IPS-20b (cell line): ENCODE results near the gene AKR1B1.

Experiments
- H3K27ac ChIP-seq: one replicate; pipeline ENCODE4 v1.5.1; 2013; ENCODE audit warnings: low read length
- H3K27me3 ChIP-seq: 2 replicates; pipeline ENCODE4 v1.6.1; 2013; ENCODE audit warnings: mild to moderate bottlenecking, low read length, inconsistent platforms; ENCODE audit not compliant: insufficient read depth
- H3K36me3 ChIP-seq: 2 replicates; pipeline ENCODE4 v1.6.1; 2013; ENCODE audit warnings: low read depth, mild to moderate bottlenecking, inconsistent platforms, low read length, moderate library complexity; ENCODE audit not compliant: insufficient read depth
- H3K4me1 ChIP-seq: 2 replicates; pipeline ENCODE4 v1.6.1; 2013; ENCODE audit warnings: mild to moderate bottlenecking, control low read depth, inconsistent platforms, low read length, moderate library complexity; ENCODE audit not compliant: insufficient read depth
- H3K4me3 ChIP-seq: 2 replicates; pipeline ENCODE4 v1.5.1; 2013; ENCODE audit warnings: mild to moderate bottlenecking, low read length, inconsistent platforms
- H3K9ac ChIP-seq: 2 replicates; pipeline ENCODE4 v1.6.1; 2013; ENCODE audit warnings: low read depth, mild to moderate bottlenecking, inconsistent platforms, low read length, moderate library complexity
- H3K9me3 ChIP-seq: 2 replicates; pipeline ENCODE4 v1.6.1; 2013; ENCODE audit warnings: mild to moderate bottlenecking, low read depth, low read length, inconsistent platforms; ENCODE audit not compliant: insufficient read depth

The AKR1B1 gene

DNA sequence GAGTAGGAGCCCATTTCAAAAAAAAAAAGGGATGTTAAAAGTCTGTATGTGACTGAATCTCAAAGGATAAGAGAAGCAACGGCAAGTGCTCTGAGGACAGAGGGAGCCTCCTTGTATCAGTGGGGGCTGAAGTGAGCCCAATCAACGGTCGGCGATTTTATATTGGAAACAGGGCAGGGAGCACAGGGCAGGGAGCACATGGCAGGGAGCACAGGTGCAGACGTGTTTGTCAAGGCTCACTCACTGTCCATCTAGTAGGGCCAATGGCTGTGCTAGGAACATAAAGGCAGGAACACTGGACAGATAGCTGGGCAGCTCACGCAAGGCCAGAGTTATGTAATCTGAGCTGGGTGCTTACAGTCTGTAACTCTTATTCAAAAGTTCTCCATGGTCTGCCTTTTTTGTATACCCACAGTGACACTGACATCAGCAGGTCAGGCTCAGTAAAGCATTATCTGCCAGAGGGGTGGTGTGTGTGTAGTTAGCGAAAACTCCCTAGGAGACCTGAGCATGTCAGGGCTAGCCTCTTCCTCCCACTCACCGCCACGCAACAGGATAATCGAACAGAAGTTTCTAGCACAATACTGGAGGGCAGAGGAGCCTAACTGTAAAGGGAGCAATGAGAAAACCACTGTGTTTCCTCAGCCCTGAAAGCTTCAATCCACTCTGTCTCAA is 15.4 kb downstream of the AKR1B1 start:
- no peaks in the 10 kb centered on the region for H3K4me1 ChIP-seq
- no peak overlapping the region for H3K27ac ChIP-seq
- peaks cover 3% of the 10 kb centered on the region; the same call in 1 of the 2 replicates for H3K9me3 ChIP-seq
- no peaks in the 10 kb centered on the region for H3K27me3 ChIP-seq
- H3K9ac ChIP-seq = no peak overlapping the region
- no peak overlapping the region for H3K4me3 ChIP-seq
- peaks cover 80% of the 10 kb centered on the region for H3K36me3 ChIP-seq

DNA sequence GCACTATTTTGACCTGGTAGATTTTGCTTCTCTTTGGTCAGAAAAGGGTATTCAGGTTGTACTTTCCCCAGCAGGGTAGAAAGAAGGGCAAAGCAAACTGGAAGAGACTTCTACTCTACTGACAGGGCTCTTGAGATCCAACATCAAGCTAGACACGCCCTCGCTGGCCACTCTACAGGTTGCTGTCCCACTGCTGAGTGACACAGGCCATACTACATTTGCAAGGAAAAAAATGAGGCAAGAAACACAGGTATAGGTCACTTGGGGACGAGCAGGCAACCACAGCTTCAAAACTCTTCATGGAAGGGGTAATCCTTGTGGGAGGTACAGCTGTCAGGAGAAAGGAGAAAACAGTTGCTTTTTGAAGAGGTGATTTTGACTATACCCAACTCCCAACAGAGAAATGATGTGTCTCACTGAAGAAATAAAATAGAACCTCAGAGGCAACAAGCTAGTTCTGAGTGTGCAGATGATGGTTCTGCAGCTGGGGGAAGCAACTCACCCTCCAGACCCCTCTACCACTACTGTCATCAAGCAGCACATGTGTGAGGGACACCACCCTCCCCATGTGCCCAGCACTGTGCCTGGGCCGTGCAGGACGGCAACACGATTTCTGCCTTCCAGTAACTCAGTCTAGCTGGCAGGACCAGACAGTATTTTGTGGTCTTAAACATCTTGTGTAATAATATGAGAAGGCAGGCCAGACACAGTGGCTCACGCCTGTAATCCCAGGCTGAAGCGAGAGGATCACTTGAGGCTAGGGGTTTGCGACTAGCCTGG is 16.3 kb downstream of the AKR1B1 start:
- no peak overlapping the region for H3K4me3 ChIP-seq
- H3K36me3 ChIP-seq = peaks cover 71% of the 10 kb centered on the region
- no peaks in the 10 kb centered on the region for H3K4me1 ChIP-seq
- no peak overlapping the region for H3K9ac ChIP-seq
- H3K9me3 ChIP-seq = peaks cover 5% of the 10 kb centered on the region; the same call in 1 of the 2 replicates
- H3K27ac ChIP-seq = no peak overlapping the region
- H3K27me3 ChIP-seq = no peaks in the 10 kb centered on the region

DNA sequence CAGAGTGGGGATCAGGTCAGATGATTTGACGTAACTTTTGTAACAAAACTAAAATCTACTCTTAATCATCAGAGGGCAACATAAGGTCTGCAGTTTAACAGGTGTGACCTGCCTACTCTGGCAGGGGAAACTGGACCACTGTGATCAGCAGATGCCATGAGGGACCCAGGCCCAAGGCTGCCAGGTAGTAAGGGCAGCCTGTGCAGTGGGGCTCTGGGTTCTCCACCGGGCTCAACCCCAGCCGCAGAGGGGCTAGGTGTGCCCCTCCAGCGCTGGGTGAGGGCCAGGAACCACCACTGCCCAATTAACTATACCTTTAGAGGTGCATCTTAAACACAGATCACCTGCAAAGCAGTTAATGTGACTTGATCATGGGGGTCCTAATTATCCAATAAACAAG is 17.6 kb downstream of the AKR1B1 start:
- no peak overlapping the region for H3K9ac ChIP-seq
- H3K9me3 ChIP-seq = peaks cover 5% of the 10 kb centered on the region; the same call in 1 of the 2 replicates
- H3K4me1 ChIP-seq = no peaks in the 10 kb centered on the region
- no peak overlapping the region for H3K4me3 ChIP-seq
- peaks cover 58% of the 10 kb centered on the region for H3K36me3 ChIP-seq
- H3K27me3 ChIP-seq = no peaks in the 10 kb centered on the region
- H3K27ac ChIP-seq = no peak overlapping the region

DNA sequence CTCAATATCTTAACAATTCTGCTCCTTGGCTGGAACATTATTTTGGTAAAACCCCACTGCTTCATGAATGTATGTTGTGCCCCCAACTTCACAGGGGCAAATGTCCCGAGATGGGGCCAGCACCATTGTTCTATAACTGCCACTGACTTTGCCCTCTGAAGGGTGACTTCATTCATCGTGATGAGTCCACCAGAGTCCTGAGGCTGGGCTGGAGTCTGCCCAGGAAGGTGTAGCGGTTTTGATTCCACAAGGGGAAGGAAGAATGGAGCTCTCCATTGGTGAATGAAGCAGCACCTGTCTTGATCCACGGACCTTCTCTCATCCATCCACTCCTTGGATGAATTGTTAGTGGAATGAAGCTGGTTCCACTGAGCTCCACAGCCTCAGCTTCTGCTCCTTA is 18.4 kb downstream of the AKR1B1 start:
- Histone ChIP-seq H3K4me3 (no peak overlapping the region), H3K4me1 (no peaks in the 10 kb centered on the region), H3K27me3 (no peaks in the 10 kb centered on the region), H3K27ac (no peak overlapping the region), H3K9me3 (peaks cover 5% of the 10 kb centered on the region; the same call in 1 of the 2 replicates), H3K36me3 (peaks cover 51% of the 10 kb centered on the region), H3K9ac (no peak overlapping the region)

DNA sequence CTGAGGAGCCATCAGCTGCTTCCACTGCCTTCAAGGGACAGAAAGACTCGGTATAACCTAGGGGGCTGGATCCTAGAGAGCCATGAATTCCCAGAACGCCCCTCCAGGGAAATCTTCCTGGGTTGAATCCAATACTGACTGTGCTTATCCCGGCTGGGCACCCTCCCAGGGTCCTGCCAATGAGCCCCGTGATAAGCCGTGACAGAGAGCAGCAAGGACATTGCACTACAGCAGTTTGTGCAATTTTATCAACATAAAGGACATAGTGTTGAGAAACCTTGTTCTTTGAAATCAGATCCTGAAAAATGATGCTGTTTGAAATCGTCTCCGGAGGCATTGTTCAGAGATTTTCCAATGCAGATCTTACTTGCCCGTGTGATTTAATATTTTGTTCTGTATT is 18.8 kb downstream of the AKR1B1 start:
- Histone ChIP-seq H3K4me3 (no peak overlapping the region), H3K4me1 (no peaks in the 10 kb centered on the region), H3K27me3 (no peaks in the 10 kb centered on the region), H3K36me3 (peaks cover 46% of the 10 kb centered on the region), H3K9ac (no peak overlapping the region), H3K27ac (no peak overlapping the region), H3K9me3 (peaks cover 5% of the 10 kb centered on the region; the same call in 1 of the 2 replicates)

DNA sequence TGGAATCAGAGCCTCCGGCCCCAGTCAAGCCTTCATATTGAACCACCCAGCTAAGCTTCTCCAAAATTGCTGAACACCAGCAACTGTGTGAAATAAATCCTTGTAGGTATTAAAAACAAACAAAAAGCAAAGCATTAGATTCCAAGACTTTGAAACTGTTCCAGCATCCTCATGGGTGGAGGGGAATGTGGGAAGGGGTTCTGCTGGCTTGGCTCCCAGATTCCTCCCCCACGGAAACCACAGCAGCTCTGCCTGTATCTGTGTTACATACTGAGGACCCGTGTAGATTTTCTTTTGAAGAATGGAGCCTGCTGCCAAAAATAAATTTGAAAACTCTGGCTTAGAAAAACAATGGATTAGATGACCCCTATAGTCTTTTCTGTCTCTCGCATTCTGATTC is 20.0 kb downstream of the AKR1B1 start:
- Histone ChIP-seq H3K4me3 (no peak overlapping the region), H3K36me3 (peaks cover 35% of the 10 kb centered on the region), H3K9me3 (peaks cover 5% of the 10 kb centered on the region; the same call in 1 of the 2 replicates), H3K27ac (no peak overlapping the region), H3K27me3 (no peaks in the 10 kb centered on the region), H3K9ac (no peak overlapping the region), H3K4me1 (no peaks in the 10 kb centered on the region)

DNA sequence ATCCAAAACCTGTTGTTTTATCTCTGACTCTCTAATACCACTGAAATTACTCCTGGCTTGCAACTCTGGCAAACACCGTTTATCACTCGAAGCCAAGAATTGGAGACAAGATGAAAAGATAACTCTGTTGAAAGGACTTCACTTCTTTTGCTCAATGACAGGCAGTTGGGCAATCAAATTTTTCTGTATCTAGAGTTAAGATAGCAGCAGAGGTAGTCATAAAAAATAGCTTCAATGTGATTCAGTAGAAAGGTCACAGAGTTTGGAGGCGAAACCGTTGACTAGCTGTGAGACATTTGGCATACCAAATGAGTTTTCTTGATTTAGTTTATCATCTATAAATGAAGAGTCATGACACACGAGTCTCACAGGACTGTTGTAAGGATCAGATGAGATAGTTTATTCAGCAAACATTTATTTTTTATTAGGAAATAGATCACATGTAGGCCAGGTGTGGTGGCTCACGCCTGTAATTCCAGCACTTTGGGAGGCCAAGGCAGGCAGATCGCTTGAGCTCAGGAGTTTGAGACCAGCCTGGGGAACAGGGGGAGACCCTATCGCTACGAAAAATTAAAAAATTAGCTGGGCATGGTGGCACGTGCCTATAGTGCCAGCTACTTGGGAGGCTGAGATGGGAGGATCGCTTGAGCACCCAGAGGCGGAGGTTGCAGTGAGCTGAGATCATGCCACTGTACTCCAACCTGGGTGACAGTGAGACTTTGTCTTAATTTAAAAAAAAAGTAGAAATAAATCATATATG is 23.6 kb downstream of the AKR1B1 start:
- peaks cover 3% of the 10 kb centered on the region; the same call in 1 of the 2 replicates for H3K36me3 ChIP-seq
- H3K9ac ChIP-seq = no peak overlapping the region
- peaks cover 5% of the 10 kb centered on the region; the same call in 1 of the 2 replicates for H3K9me3 ChIP-seq
- H3K4me1 ChIP-seq = no peaks in the 10 kb centered on the region
- H3K27ac ChIP-seq = no peak overlapping the region
- no peak overlapping the region for H3K4me3 ChIP-seq
- H3K27me3 ChIP-seq = peaks cover 7% of the 10 kb centered on the region; the same call in 1 of the 2 replicates

DNA sequence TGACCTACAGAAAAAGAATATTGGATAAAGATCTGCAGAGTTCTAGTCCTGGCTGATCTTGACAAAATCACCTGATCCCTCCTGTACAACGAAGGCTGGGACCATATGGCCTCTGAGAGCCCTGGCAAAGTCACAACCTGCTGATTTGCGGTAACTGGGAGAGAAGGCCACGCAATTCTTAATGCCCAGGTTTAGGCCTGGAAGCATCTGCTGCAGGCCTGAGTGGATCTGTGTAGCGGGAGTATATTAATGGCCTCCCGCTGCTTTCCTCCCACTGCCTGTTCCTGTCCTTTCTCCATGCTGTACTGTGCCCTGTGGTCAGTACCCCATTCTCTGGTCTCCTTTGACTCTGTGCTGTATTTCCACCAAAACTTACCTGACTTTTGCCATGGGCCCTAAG is 24.2 kb downstream of the AKR1B1 start:
- no peak overlapping the region for H3K4me3 ChIP-seq
- peaks cover 5% of the 10 kb centered on the region; the same call in 1 of the 2 replicates for H3K9me3 ChIP-seq
- no peaks in the 10 kb centered on the region for H3K36me3 ChIP-seq
- H3K4me1 ChIP-seq = no peaks in the 10 kb centered on the region
- no peak overlapping the region for H3K9ac ChIP-seq
- no peak overlapping the region for H3K27ac ChIP-seq
- peaks cover 7% of the 10 kb centered on the region; the same call in 1 of the 2 replicates for H3K27me3 ChIP-seq

DNA sequence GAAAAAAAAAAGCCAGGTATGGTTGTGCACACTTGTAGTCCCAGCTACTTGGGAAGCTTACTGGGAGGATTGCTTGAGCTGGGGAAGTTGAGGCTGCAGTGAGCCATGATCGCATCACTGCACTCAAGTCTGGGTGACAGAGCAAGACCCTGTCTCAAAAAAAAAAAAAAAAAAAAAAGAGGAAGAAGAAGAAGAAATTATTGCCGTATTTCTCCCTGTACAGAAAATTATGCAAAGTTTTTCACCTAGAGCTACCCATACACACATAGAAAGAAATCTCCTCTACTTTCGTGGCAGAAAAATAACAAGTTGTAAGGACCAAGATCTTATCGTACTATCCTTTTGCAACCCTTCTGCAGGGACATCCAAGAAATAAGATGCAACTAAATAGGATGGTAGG is 25.5 kb downstream of the AKR1B1 start:
- no peak overlapping the region for H3K27ac ChIP-seq
- no peaks in the 10 kb centered on the region for H3K4me1 ChIP-seq
- H3K36me3 ChIP-seq = no peaks in the 10 kb centered on the region
- H3K27me3 ChIP-seq = peaks cover 7% of the 10 kb centered on the region; the same call in 1 of the 2 replicates
- no peak overlapping the region for H3K9ac ChIP-seq
- peaks cover under 1% of the 10 kb centered on the region; the same call in 1 of the 2 replicates for H3K9me3 ChIP-seq
- H3K4me3 ChIP-seq = no peak overlapping the region

DNA sequence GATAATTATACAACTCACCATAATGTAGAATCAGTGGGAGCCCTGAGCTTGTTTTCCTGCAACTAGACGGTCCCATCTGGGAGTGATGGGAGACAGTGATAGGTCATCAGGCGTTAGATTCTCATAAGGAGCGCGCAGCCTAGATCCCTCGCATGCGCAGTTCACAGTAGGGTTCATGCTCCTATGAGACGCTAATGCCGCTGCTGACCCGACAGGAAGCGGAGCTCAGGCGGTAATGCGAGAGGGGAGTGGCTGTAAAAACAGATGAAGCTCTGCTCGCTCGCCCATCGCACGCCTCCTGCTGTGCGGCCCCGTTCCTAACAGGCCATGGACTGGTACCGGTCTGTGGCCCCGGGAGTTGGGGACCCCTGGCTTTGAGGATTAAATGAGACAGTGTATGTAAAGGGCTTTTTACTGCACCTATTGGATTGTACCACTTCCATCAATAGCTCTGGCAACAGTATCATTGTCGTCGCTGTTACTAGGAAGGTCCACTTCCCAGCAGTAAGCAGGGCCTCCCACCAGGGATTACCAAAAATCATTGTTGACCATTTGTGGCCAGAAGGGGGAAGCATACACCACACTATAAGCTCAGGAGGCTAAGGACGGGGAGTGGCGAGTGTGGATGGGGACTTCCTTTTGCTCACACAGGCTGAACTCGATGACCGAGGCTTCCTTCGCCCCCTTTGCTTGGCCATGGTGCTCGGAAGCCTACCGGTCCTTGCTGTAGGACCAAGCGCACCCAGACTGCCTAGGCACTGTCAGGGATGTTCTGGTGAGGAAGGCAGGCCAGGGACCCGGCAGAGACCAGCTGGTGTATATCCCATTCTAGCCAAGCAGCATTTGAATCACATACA is 26.4 kb downstream of the AKR1B1 start:
- Histone ChIP-seq H3K4me3 (peak overlapping the region; percentile 77), H3K27ac (no peak overlapping the region), H3K9ac (peak overlapping the region; percentile 53; the same call in 1 of the 2 replicates), H3K36me3 (no peaks in the 10 kb centered on the region), H3K27me3 (peaks cover 7% of the 10 kb centered on the region; the same call in 1 of the 2 replicates), H3K9me3 (no peaks in the 10 kb centered on the region), H3K4me1 (no peaks in the 10 kb centered on the region)

DNA sequence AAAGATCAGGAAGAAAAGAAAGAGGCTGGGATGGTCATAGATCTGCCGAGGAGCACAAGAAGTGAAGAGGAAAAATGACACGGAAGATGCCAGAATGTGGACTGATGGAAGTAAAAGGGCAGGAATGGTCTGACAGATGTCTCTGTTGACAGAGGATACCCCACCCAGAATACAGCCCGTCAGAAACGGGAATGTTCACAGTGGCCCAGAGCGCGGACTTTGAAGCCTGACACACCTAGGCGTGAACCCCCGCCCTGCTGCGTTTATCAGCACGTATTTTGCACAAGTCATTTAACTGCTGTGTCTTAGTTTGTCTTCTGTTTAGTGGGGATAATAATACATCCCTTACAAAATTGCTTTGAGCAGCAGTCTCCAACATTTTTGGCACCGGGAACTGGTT is 27.1 kb downstream of the AKR1B1 start:
- Histone ChIP-seq H3K9me3 (no peaks in the 10 kb centered on the region), H3K27me3 (peaks cover 7% of the 10 kb centered on the region; the same call in 1 of the 2 replicates), H3K4me3 (peak overlapping the region; percentile 77; the same call in 1 of the 2 replicates), H3K27ac (no peak overlapping the region), H3K4me1 (no peaks in the 10 kb centered on the region), H3K9ac (no peak overlapping the region), H3K36me3 (no peaks in the 10 kb centered on the region)
